ENCODE results near the gene DGKI. TPM values are rescaled to one million over a fixed set of nuclear protein-coding genes. Genes with fewer than 3 reads are reported as not detected.

DGKI gene
- total RNA-seq, 1 experiment from 2014 or later, result 0.39 TPM

GRCh38 chr7:137521451-137521850 is 325.3 kb downstream of the DGKI start:
- Histone ChIP-seq H3K9me3 (ENCODE audit: low read depth, low read length, poor library complexity, severe bottlenecking) (no peaks in the 10 kb centered on the region), H3K36me3 (ENCODE audit: insufficient read depth, low read length, poor library complexity, severe bottlenecking) (no peaks in the 10 kb centered on the region), H3K4me3 (ENCODE audit: low read depth, low read length, poor library complexity, severe bottlenecking) (no peak overlapping the region), H3K4me1 (ENCODE audit: insufficient read depth, low read length, poor library complexity, severe bottlenecking) (no peaks in the 10 kb centered on the region), H3K27ac (ENCODE audit: low read depth, low read length, poor library complexity, severe bottlenecking) (no peak overlapping the region), H3K27me3 (replicated peaks; ENCODE audit: insufficient read depth, low read depth, low read length, poor library complexity) (peaks cover 6% of the 10 kb centered on the region)
- no peak for TF ChIP-seq EZH2 (IDR thresholded peaks at IDR 0.05; ENCODE audit: borderline replicate concordance, low read depth, low read length, poor library complexity, severe bottlenecking)
- TF ChIP-seq CTCF (conservative IDR thresholded peaks at IDR 0.05; ENCODE audit: low read depth, low read length), result no peak
- CTCF ChIA-PET, result interaction anchor here (0.6 kb wide), 1 partner anchor 1809 kb away, joined by 11 read pairs; no protein-coding TSS in a partner anchor
- POLR2A ChIA-PET (ENCODE audit: low non-redundant PET), result no interaction called here
- BruUV-seq (replicated peaks), result no TSS peak
- no peak for DNase-seq (ENCODE audit: low spot score)
- intact Hi-C loops (cut with micrococcal nuclease; ENCODE audit: unreplicated experiment), result no loop called here

GRCh38 chr7:137519947-137520346 is 326.8 kb downstream of the DGKI start:
- no peaks in the 10 kb centered on the region for H3K36me3 ChIP-seq (ENCODE audit: insufficient read depth, low read length, poor library complexity, severe bottlenecking)
- H3K4me3 ChIP-seq (ENCODE audit: low read depth, low read length, poor library complexity, severe bottlenecking), result no peak overlapping the region
- BruUV-seq (replicated peaks), result no TSS peak
- TF ChIP-seq CTCF (conservative IDR thresholded peaks at IDR 0.05; ENCODE audit: low read depth, low read length) (no peak), EZH2 (IDR thresholded peaks at IDR 0.05; ENCODE audit: borderline replicate concordance, low read depth, low read length, poor library complexity, severe bottlenecking) (no peak)
- H3K9me3 ChIP-seq (ENCODE audit: low read depth, low read length, poor library complexity, severe bottlenecking), result no peaks in the 10 kb centered on the region
- H3K27me3 ChIP-seq (replicated peaks; ENCODE audit: insufficient read depth, low read depth, low read length, poor library complexity), result peaks cover 6% of the 10 kb centered on the region
- intact Hi-C loops (cut with micrococcal nuclease; ENCODE audit: unreplicated experiment), result no loop called here
- no peak for DNase-seq (ENCODE audit: low spot score)
- no peaks in the 10 kb centered on the region for H3K4me1 ChIP-seq (ENCODE audit: insufficient read depth, low read length, poor library complexity, severe bottlenecking)
- no peak overlapping the region for H3K27ac ChIP-seq (ENCODE audit: low read depth, low read length, poor library complexity, severe bottlenecking)
- CTCF ChIA-PET, result no interaction called here
- POLR2A ChIA-PET (ENCODE audit: low non-redundant PET), result no interaction called here

- POLR2A ChIA-PET (ENCODE audit: low non-redundant PET), result no interaction called here
Measured at GRCh38 chr7:137519181-137519691, 327.5 kb downstream of the DGKI start.

More at GRCh38 chr7:137519181-137519691, 327.5 kb downstream of the DGKI start:
- H3K27ac ChIP-seq (ENCODE audit: low read depth, low read length, poor library complexity, severe bottlenecking), result no peak overlapping the region
- H3K4me3 ChIP-seq (ENCODE audit: low read depth, low read length, poor library complexity, severe bottlenecking), result no peak overlapping the region
- H3K27me3 ChIP-seq (replicated peaks; ENCODE audit: insufficient read depth, low read depth, low read length, poor library complexity), result peaks cover 6% of the 10 kb centered on the region
- no peaks in the 10 kb centered on the region for H3K9me3 ChIP-seq (ENCODE audit: low read depth, low read length, poor library complexity, severe bottlenecking)
- no peak for TF ChIP-seq CTCF (conservative IDR thresholded peaks at IDR 0.05; ENCODE audit: low read depth, low read length)
- BruUV-seq (replicated peaks), result no TSS peak
- no peak for DNase-seq (ENCODE audit: low spot score)
- CTCF ChIA-PET, result no interaction called here
- no peaks in the 10 kb centered on the region for H3K36me3 ChIP-seq (ENCODE audit: insufficient read depth, low read length, poor library complexity, severe bottlenecking)
- intact Hi-C loops (cut with micrococcal nuclease; ENCODE audit: unreplicated experiment), result no loop called here
- H3K4me1 ChIP-seq (ENCODE audit: insufficient read depth, low read length, poor library complexity, severe bottlenecking), result no peaks in the 10 kb centered on the region
